ENCODE data around the gene RFTN1. TPM values are rescaled to one million over a fixed set of nuclear protein-coding genes. Genes with fewer than 3 reads are reported as not detected.

RFTN1 gene
- total and polyA plus RNA-seq, 8 donors = 1.9 to 14.0 (median 2.9) TPM

GRCh38 chr3:16303037-16303575 is 210.4 kb downstream of the RFTN1 start:
- FAIRE-seq = no peak
- H3K4me1 ChIP-seq = no peaks in the 10 kb centered on the region

GRCh38 chr3:16302082-16302631 is 211.3 kb downstream of the RFTN1 start:
- H3K36me3 ChIP-seq = peaks cover 0 to 3% (median 0%) of the 10 kb centered on the region in 3 donors
- ATAC-seq = no peak
- 84 to 86% methylated on average over 6 of the region's 6 CpGs for WGBS, 2 donors
- TF ChIP-seq CTCF (IDR thresholded peaks at IDR 0.05) = no peak
- no peaks in the 10 kb centered on the region for H3K27me3 ChIP-seq
- no peaks in the 10 kb centered on the region for H3K4me1 ChIP-seq
- H3K27ac ChIP-seq = no peak overlapping the region
- no peak overlapping the region for H3K4me3 ChIP-seq
- DNase-seq = no peak
- no peak for FAIRE-seq
- H3K9me3 ChIP-seq = no peaks in the 10 kb centered on the region
- intact Hi-C loops (cut with DNase I) = no loop called here

More at GRCh38 chr3:16303037-16303575, 210.4 kb downstream of the RFTN1 start:
- WGBS, 2 donors = 65 to 72% methylated on average over 2 of the region's 2 CpGs
- DNase-seq (no peak), ATAC-seq (no peak)
- H3K9me3 ChIP-seq = no peaks in the 10 kb centered on the region
- no peak for TF ChIP-seq CTCF (IDR thresholded peaks at IDR 0.05)
- intact Hi-C loops (cut with DNase I) = no loop called here
- H3K36me3 ChIP-seq = peaks cover 0 to 3% (median 0%) of the 10 kb centered on the region in 3 donors
- H3K4me3 ChIP-seq = no peak overlapping the region
- H3K27ac ChIP-seq = no peak overlapping the region
- H3K27me3 ChIP-seq = no peaks in the 10 kb centered on the region

- no peaks in the 10 kb centered on the region for H3K4me1 ChIP-seq
- ATAC-seq (no peak), FAIRE-seq (no peak), DNase-seq (no peak)
- intact Hi-C loops (cut with DNase I) = no loop called here
- WGBS, 2 donors = 70 to 71% methylated on average over 6 of the region's 6 CpGs
- no peak for TF ChIP-seq CTCF (IDR thresholded peaks at IDR 0.05)
- H3K9me3 ChIP-seq = no peaks in the 10 kb centered on the region
- peaks cover 0 to 5% (median 0%) of the 10 kb centered on the region in 3 donors for H3K36me3 ChIP-seq
- H3K27ac ChIP-seq = no peak overlapping the region
- H3K27me3 ChIP-seq = no peaks in the 10 kb centered on the region
- no peak overlapping the region for H3K4me3 ChIP-seq
Observed at GRCh38 chr3:16301507-16301906, 212.0 kb downstream of the RFTN1 start.

GRCh38 chr3:16300881-16301359 is 212.6 kb downstream of the RFTN1 start:
- H3K27me3 ChIP-seq = no peaks in the 10 kb centered on the region
- FAIRE-seq (no peak), DNase-seq (no peak), ATAC-seq (no peak)
- WGBS, 2 donors = 91 to 94% methylated on average over 2 of the region's 2 CpGs
- no peaks in the 10 kb centered on the region for H3K9me3 ChIP-seq
- no peak overlapping the region for H3K4me3 ChIP-seq
- peaks cover 0 to 5% (median 0%) of the 10 kb centered on the region in 3 donors for H3K36me3 ChIP-seq
- TF ChIP-seq CTCF (IDR thresholded peaks at IDR 0.05) = no peak
- no peaks in the 10 kb centered on the region for H3K4me1 ChIP-seq
- H3K27ac ChIP-seq = no peak overlapping the region
- intact Hi-C loops (cut with DNase I) = no loop called here

- H3K36me3 ChIP-seq = peaks cover 0 to 5% (median 0%) of the 10 kb centered on the region in 3 donors
- no peak for TF ChIP-seq CTCF (IDR thresholded peaks at IDR 0.05)
- intact Hi-C loops (cut with DNase I) = no loop called here
- H3K27ac ChIP-seq = no peak overlapping the region
- WGBS, 2 donors = 81 to 84% methylated on average over 2 of the region's 2 CpGs
- ATAC-seq = no peak
- H3K27me3 ChIP-seq = no peaks in the 10 kb centered on the region
- no peak for DNase-seq
- H3K4me3 ChIP-seq = no peak overlapping the region
- no peaks in the 10 kb centered on the region for H3K4me1 ChIP-seq
- no peak for FAIRE-seq
- H3K9me3 ChIP-seq = no peaks in the 10 kb centered on the region
Observed at GRCh38 chr3:16300307-16300706, 213.2 kb downstream of the RFTN1 start.

All from pancreas (tissue), 10 donors.